Measurements from ENCODE around the gene CHST5. TPM values are rescaled to one million over a fixed set of nuclear protein-coding genes. Genes with fewer than 3 reads are reported as not detected.

The CHST5 gene
- polyA plus RNA-seq, 1 donor (not counting 4 experiments of a cell fraction or from before 2014, with no cell fraction given) = 0.12 TPM

DNA sequence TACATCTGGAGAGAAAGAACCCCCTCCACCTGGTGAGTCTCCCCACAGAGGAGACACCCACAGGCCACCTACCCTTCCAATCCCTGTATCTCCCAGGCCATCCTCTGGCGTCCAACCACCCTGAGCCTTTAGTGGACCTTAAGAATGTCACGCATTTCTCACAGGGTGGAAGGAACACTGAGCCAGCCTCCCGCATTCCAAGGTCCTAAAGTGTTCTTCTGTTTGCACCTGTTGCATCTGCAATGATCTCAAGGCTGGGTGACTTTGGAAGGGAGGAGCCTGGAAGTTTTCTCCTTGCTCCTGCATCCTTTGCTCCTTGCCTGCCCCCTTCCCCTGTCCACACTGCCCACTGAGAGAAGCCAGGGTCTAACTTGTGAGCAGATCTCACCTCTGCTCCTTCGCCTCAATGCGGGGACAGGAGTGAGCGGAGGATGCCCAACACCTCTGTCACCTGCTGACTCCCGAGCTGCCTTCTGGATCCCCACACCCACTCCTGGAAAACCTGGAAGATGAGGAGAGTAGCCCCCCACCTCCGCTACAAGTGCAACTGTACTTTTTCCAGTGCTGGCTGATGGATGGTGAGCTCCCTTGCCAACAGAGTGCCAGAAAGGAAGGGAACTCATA, 3.7 kb downstream of the CHST5 start:
- H3K27ac ChIP-seq (ENCODE audit: control insufficient read depth, insufficient read depth, low read length) = no peak overlapping the region
- no peak overlapping the region for H3K4me2 ChIP-seq (ENCODE audit: control insufficient read depth, extremely low read depth, insufficient read depth, low read depth, low read length)
- no peaks in the 10 kb centered on the region for H3K36me3 ChIP-seq (ENCODE audit: control insufficient read depth in 2 of 2, extremely low read depth in 1 of 2, insufficient read depth in 2 of 2, low read length in 2 of 2)
- TF ChIP-seq EZH2 (IDR thresholded peaks at IDR 0.05; ENCODE audit: low read length) (no peak), CTCF (optimal IDR thresholded peaks at IDR 0.05 in 1 of 3, IDR thresholded peaks at IDR 0.05 in 1 of 3, conservative IDR thresholded peaks at IDR 0.05 in 1 of 3; ENCODE audit: extremely low read depth in 1 of 3, insufficient read depth in 2 of 3, low read length in 3 of 3) (no peak)
- no peak overlapping the region for H3K9ac ChIP-seq (ENCODE audit: control insufficient read depth, extremely low read depth, insufficient read depth, low read length)
- DNase-seq (ENCODE audit: low read depth, low spot score) = no peak
- no peak overlapping the region for H3K4me3 ChIP-seq (ENCODE audit: control insufficient read depth in 2 of 3, extremely low read depth in 1 of 3, insufficient read depth in 2 of 3, low read depth in 1 of 3, low read length in 3 of 3)
- H3K79me2 ChIP-seq (ENCODE audit: control insufficient read depth, insufficient read depth, low read length) = no peaks in the 10 kb centered on the region
- H3K4me1 ChIP-seq (ENCODE audit: control insufficient read depth, extremely low read depth, insufficient read depth, low read length) = no peaks in the 10 kb centered on the region
- no peak overlapping the region for H2AFZ ChIP-seq (ENCODE audit: control insufficient read depth, low read length)
- dilution Hi-C loops (cut with MboI; ENCODE audit: extremely low pct_ligation_motif_present, low sequenced_read_pairs) = no loop called here
- H3K9me1 ChIP-seq (ENCODE audit: control insufficient read depth, extremely low read depth, insufficient read depth, low read length) = no peaks in the 10 kb centered on the region
- no peaks in the 10 kb centered on the region for H4K20me1 ChIP-seq (ENCODE audit: control insufficient read depth, extremely low read depth, insufficient read depth, low read length)
- H3K27me3 ChIP-seq (ENCODE audit: control insufficient read depth, extremely low read depth, insufficient read depth, low read length) = no peaks in the 10 kb centered on the region
- no peaks in the 10 kb centered on the region for H3K9me3 ChIP-seq (ENCODE audit: control insufficient read depth, low read depth, low read length)
- no peak for FAIRE-seq

GRCh38 chr16:75529959-75530358, 5.9 kb downstream of the CHST5 start:
- Histone ChIP-seq H2AFZ (ENCODE audit: control insufficient read depth, low read length) (no peak overlapping the region), H4K20me1 (ENCODE audit: control insufficient read depth, extremely low read depth, insufficient read depth, low read length) (no peaks in the 10 kb centered on the region), H3K27me3 (ENCODE audit: control insufficient read depth, extremely low read depth, insufficient read depth, low read length) (no peaks in the 10 kb centered on the region), H3K4me2 (ENCODE audit: control insufficient read depth, extremely low read depth, insufficient read depth, low read depth, low read length) (no peak overlapping the region), H3K36me3 (ENCODE audit: control insufficient read depth in 2 of 2, extremely low read depth in 1 of 2, insufficient read depth in 2 of 2, low read length in 2 of 2) (no peaks in the 10 kb centered on the region), H3K79me2 (ENCODE audit: control insufficient read depth, insufficient read depth, low read length) (no peaks in the 10 kb centered on the region), H3K9me1 (ENCODE audit: control insufficient read depth, extremely low read depth, insufficient read depth, low read length) (no peaks in the 10 kb centered on the region), H3K27ac (ENCODE audit: control insufficient read depth, insufficient read depth, low read length) (no peak overlapping the region), H3K9me3 (ENCODE audit: control insufficient read depth, low read depth, low read length) (no peaks in the 10 kb centered on the region), H3K4me1 (ENCODE audit: control insufficient read depth, extremely low read depth, insufficient read depth, low read length) (no peaks in the 10 kb centered on the region), H3K9ac (ENCODE audit: control insufficient read depth, extremely low read depth, insufficient read depth, low read length) (no peak overlapping the region), H3K4me3 (ENCODE audit: control insufficient read depth in 2 of 3, extremely low read depth in 1 of 3, insufficient read depth in 2 of 3, low read depth in 1 of 3, low read length in 3 of 3) (no peak overlapping the region)
- FAIRE-seq (no peak), DNase-seq (ENCODE audit: low read depth, low spot score) (no peak)
- dilution Hi-C loops (cut with MboI; ENCODE audit: extremely low pct_ligation_motif_present, low sequenced_read_pairs) = no loop called here
- no peak for TF ChIP-seq EZH2 (IDR thresholded peaks at IDR 0.05; ENCODE audit: low read length)
